ENCODE measurements around the gene SLFN11. TPM values are rescaled to one million over a fixed set of nuclear protein-coding genes. Genes with fewer than 3 reads are reported as not detected.
A peak's percentile ranks its signal among the peaks of the same experiment; 100 is the strongest.

SLFN11 gene
- total RNA-seq, 1 experiment from 2014 or later, result 7.5 TPM

- Histone ChIP-seq H3K36me3 (ENCODE audit: low read depth, low read length) (no peaks in the 10 kb centered on the region), H2AFZ (ENCODE audit: low read length) (no peak overlapping the region), H4K20me1 (ENCODE audit: low read length) (no peaks in the 10 kb centered on the region), H3K79me2 (ENCODE audit: low read length) (no peaks in the 10 kb centered on the region), H3K27ac (ENCODE audit: low read length) (peak overlapping the region; percentile 63), H3K9ac (ENCODE audit: low read length) (no peak overlapping the region), H3K27me3 (ENCODE audit: low read length) (no peaks in the 10 kb centered on the region), H3F3A (ENCODE audit: low read length, unreplicated experiment) (no peaks in the 10 kb centered on the region), H3K4me3 (ENCODE audit: low read length) (no peak overlapping the region), H3K9me3 (ENCODE audit: low read length) (no peaks in the 10 kb centered on the region), H3K4me2 (ENCODE audit: low read length) (peak overlapping the region; percentile 4; the same call in 1 of the 2 replicates), H3K4me1 (ENCODE audit: insufficient read depth, low read length) (peaks cover 17% of the 10 kb centered on the region; the same call in 1 of the 2 replicates), H3K9me2 (replicated peaks; ENCODE audit: low read length) (no peaks in the 10 kb centered on the region)
- DNase-seq (no peak), ATAC-seq (peak; percentile 37; the same call in 1 of the 2 replicates)
- no TSS peak for BruUV-seq (replicated peaks)
- ChIA-PET POLR2A (ENCODE audit: unreplicated experiment) (no interaction called here), CTCF (interaction anchor here (0.6 kb wide), 2 partner anchors 51 to 225 kb away, joined by 3 read pairs; no protein-coding TSS in a partner anchor)
- intact Hi-C loops (cut with micrococcal nuclease), result loop anchor here (10.0 kb wide), 1 partner anchor 60 kb away; no protein-coding TSS in a partner anchor
- TF ChIP-seq EZH2 (IDR thresholded peaks at IDR 0.05; ENCODE audit: low read length, unreplicated experiment), result no peak
- TF ChIP-seq CTCF (conservative IDR thresholded peaks at IDR 0.05; ENCODE audit: low read depth, low read length), result no peak
- TF ChIP-seq EZH2phosphoT487 (IDR thresholded peaks at IDR 0.05; ENCODE audit: borderline replicate concordance, low read length), result no peak
These were observed 58.8 kb downstream of the SLFN11 start for GRCh38 chr17:35314415-35315216.

DNA sequence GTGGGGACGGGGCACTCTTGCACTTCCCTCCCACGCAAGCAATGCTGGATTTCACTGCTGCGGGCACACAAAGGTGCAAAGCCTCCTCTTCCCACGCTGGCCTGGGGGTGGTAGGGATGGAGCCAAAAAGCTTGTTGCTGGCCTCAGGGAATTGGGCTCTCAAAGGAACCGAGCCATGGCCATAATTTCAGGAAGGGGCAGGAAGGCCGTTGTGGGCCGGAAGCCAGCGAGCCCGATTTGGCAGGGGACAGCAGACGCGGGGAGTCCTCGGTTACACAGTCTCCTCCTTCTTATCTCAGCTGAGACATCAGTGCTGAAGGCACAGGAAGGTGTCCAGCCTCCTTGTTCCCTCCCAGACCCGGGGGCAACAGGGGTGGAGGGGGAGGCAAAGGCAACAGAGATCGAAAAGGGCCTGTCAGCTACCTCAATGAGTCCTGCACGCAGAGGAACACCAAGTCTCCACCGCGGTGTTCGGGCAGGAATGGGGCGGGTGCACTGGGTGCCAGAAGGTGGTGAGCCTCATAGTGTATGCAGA, 59.5 kb downstream of the SLFN11 start:
- POLR2A ChIA-PET (ENCODE audit: unreplicated experiment), result no interaction called here
- H3K79me2 ChIP-seq (ENCODE audit: low read length), result no peaks in the 10 kb centered on the region
- H3K4me3 ChIP-seq (ENCODE audit: low read length), result no peak overlapping the region
- intact Hi-C loops (cut with micrococcal nuclease), result loop anchor here (2.0 to 10.0 kb wide), 2 partner anchors 59 to 143 kb away; no protein-coding TSS in a partner anchor
- no peak for DNase-seq
- TF ChIP-seq EZH2phosphoT487 (IDR thresholded peaks at IDR 0.05; ENCODE audit: borderline replicate concordance, low read length) (no peak), CTCF (conservative IDR thresholded peaks at IDR 0.05; ENCODE audit: low read depth, low read length) (no peak), EZH2 (IDR thresholded peaks at IDR 0.05; ENCODE audit: low read length, unreplicated experiment) (no peak)
- no peaks in the 10 kb centered on the region for H3K9me2 ChIP-seq (replicated peaks; ENCODE audit: low read length)
- CTCF ChIA-PET, result no interaction called here
- no peaks in the 10 kb centered on the region for H3F3A ChIP-seq (ENCODE audit: low read length, unreplicated experiment)
- no peak overlapping the region for H2AFZ ChIP-seq (ENCODE audit: low read length)
- H3K27ac ChIP-seq (ENCODE audit: low read length), result no peak overlapping the region
- peaks cover 17% of the 10 kb centered on the region; the same call in 1 of the 2 replicates for H3K4me1 ChIP-seq (ENCODE audit: insufficient read depth, low read length)
- no TSS peak for BruUV-seq (replicated peaks)
- no peaks in the 10 kb centered on the region for H3K36me3 ChIP-seq (ENCODE audit: low read depth, low read length)
- no peak overlapping the region for H3K9ac ChIP-seq (ENCODE audit: low read length)
- H3K9me3 ChIP-seq (ENCODE audit: low read length), result no peaks in the 10 kb centered on the region
- no peaks in the 10 kb centered on the region for H4K20me1 ChIP-seq (ENCODE audit: low read length)
- no peaks in the 10 kb centered on the region for H3K27me3 ChIP-seq (ENCODE audit: low read length)
- ATAC-seq, result no peak
- H3K4me2 ChIP-seq (ENCODE audit: low read length), result no peak overlapping the region
